Thyroid gland (tissue), 4 donors: ENCODE measurements around the gene CLIC1.

ENCODE experiments used
- POLR2A ChIP-seq, 2 donors: fragments of 450-650 bp; IDR thresholded peaks; one replicate each; pipeline ENCODE4 v1.6.1; 2017; ENCODE audit warnings: antibody characterized with exemption in 2 of 2, mild to moderate bottlenecking in 2 of 2, moderate library complexity in 1 of 2
- TF ChIP-seq, protein P1 (sequence below), 6 experiments: fragments of 200-600 bp in 3 of 6; fragments of 450-650 bp in 3 of 6; sonication (generic) in 3 of 6; IDR thresholded peaks; one replicate each; pipeline ENCODE4 v1.5.1; 2016 to 2019; ENCODE audit warnings: antibody characterized with exemption in 6 of 6, mild to moderate bottlenecking in 2 of 6, inconsistent platforms in 1 of 6, moderate library complexity in 1 of 6

DNA sequence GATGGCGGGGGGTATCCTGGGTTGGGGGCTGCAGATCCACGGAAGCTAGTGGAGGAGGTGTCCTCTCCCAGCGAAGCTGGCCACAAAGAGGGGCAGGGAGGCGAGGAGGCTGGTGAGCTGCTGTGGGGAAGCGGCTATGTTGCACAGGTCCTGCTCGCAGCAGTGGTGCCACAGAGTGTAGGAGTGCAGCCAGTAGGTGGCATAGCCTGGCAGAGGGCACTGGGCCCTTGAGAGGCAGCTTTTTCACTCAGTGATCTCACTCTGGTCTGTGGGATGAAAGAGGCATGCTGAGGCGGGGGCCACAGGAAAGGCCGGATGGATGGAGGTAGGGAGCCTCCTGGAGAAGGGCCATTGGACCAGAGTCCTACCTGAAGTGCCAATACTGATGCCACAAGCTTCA, 24.0 kb downstream of the CLIC1 start:
- TF ChIP-seq, protein P1, sequence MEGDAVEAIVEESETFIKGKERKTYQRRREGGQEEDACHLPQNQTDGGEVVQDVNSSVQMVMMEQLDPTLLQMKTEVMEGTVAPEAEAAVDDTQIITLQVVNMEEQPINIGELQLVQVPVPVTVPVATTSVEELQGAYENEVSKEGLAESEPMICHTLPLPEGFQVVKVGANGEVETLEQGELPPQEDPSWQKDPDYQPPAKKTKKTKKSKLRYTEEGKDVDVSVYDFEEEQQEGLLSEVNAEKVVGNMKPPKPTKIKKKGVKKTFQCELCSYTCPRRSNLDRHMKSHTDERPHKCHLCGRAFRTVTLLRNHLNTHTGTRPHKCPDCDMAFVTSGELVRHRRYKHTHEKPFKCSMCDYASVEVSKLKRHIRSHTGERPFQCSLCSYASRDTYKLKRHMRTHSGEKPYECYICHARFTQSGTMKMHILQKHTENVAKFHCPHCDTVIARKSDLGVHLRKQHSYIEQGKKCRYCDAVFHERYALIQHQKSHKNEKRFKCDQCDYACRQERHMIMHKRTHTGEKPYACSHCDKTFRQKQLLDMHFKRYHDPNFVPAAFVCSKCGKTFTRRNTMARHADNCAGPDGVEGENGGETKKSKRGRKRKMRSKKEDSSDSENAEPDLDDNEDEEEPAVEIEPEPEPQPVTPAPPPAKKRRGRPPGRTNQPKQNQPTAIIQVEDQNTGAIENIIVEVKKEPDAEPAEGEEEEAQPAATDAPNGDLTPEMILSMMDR (IDR thresholded peaks at IDR 0.05) = no peak
- TF ChIP-seq POLR2A (IDR thresholded peaks at IDR 0.05) = no peak
